ENCODE data around the gene MAN2B2.

Gene MAN2B2

GRCh38 chr4:6586715-6587325 lies 11.8 kb downstream of the MAN2B2 start:
- Mint-ChIP-seq H3K4me1 (no peaks in the 10 kb centered on the region), H3K4me3 (no peak overlapping the region), H3K36me3 (ENCODE audit: low read depth) (peaks cover 22% of the 10 kb centered on the region), H3K27me3 (no peaks in the 10 kb centered on the region), H3K27ac (no peak overlapping the region), H3K9me3 (no peaks in the 10 kb centered on the region)
- ATAC-seq, result no peak
- no peak for DNase-seq

- no peak for DNase-seq
- ATAC-seq, result no peak
- Mint-ChIP-seq H3K4me1 (no peaks in the 10 kb centered on the region), H3K27ac (no peak overlapping the region), H3K36me3 (ENCODE audit: low read depth) (peaks cover 5% of the 10 kb centered on the region), H3K4me3 (no peak overlapping the region), H3K9me3 (no peaks in the 10 kb centered on the region), H3K27me3 (no peaks in the 10 kb centered on the region)
These were observed 14.5 kb downstream of the MAN2B2 start for GRCh38 chr4:6589444-6589843.

DNA sequence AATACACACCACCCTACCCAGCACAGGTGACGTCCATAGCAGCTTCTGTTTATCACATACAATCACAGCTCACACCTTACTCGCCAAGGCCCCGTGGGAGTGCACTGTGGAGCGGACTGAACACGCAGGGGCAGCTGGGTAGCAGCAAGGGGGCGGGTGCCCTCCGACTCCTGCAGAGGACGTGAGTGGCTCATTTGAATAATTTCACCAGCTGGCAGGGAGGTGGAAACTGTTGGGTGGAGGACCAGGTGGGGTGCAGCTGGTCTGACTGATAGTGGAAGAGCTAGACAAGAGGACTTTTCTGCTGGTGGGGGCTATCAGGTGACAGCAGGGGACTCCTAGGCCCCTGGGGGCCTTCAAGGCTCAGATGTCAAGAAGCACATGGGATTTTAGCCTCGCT lies 16.3 kb downstream of the MAN2B2 start:
- Mint-ChIP-seq H3K27me3 (no peaks in the 10 kb centered on the region), H3K4me3 (no peak overlapping the region), H3K9me3 (no peaks in the 10 kb centered on the region), H3K27ac (no peak overlapping the region), H3K36me3 (ENCODE audit: low read depth) (peaks cover 3% of the 10 kb centered on the region), H3K4me1 (no peaks in the 10 kb centered on the region)
- no peak for DNase-seq
- no peak for ATAC-seq

- Mint-ChIP-seq H3K9me3 (no peaks in the 10 kb centered on the region), H3K36me3 (ENCODE audit: low read depth) (peaks cover 3% of the 10 kb centered on the region), H3K4me1 (no peaks in the 10 kb centered on the region), H3K27me3 (no peaks in the 10 kb centered on the region), H3K27ac (no peak overlapping the region), H3K4me3 (no peak overlapping the region)
- DNase-seq (no peak), ATAC-seq (no peak)
These were observed 16.8 kb downstream of the MAN2B2 start for GRCh38 chr4:6591781-6592180.

- H3K36me3 Mint-ChIP-seq (ENCODE audit: low read depth), result peaks cover 3% of the 10 kb centered on the region
- H3K27ac Mint-ChIP-seq, result no peak overlapping the region
- H3K9me3 Mint-ChIP-seq, result no peaks in the 10 kb centered on the region
- ATAC-seq (no peak), DNase-seq (no peak)
- H3K4me3 Mint-ChIP-seq, result no peak overlapping the region
- no peaks in the 10 kb centered on the region for H3K27me3 Mint-ChIP-seq
- H3K4me1 Mint-ChIP-seq, result no peaks in the 10 kb centered on the region
These were observed 18.0 kb downstream of the MAN2B2 start for GRCh38 chr4:6592804-6593563.

GRCh38 chr4:6594341-6594740 lies 19.4 kb downstream of the MAN2B2 start:
- Mint-ChIP-seq H3K27me3 (no peaks in the 10 kb centered on the region), H3K4me3 (no peak overlapping the region), H3K36me3 (ENCODE audit: low read depth) (peaks cover 3% of the 10 kb centered on the region), H3K27ac (no peak overlapping the region), H3K4me1 (no peaks in the 10 kb centered on the region), H3K9me3 (no peaks in the 10 kb centered on the region)
- DNase-seq, result no peak
- ATAC-seq, result no peak

- DNase-seq (no peak), ATAC-seq (no peak)
- H3K4me3 Mint-ChIP-seq, result no peak overlapping the region
- no peaks in the 10 kb centered on the region for H3K9me3 Mint-ChIP-seq
- H3K27me3 Mint-ChIP-seq, result no peaks in the 10 kb centered on the region
- H3K36me3 Mint-ChIP-seq (ENCODE audit: low read depth), result peaks cover 3% of the 10 kb centered on the region
- no peaks in the 10 kb centered on the region for H3K4me1 Mint-ChIP-seq
- no peak overlapping the region for H3K27ac Mint-ChIP-seq
These were observed 19.9 kb downstream of the MAN2B2 start for GRCh38 chr4:6594826-6595355.

DNA sequence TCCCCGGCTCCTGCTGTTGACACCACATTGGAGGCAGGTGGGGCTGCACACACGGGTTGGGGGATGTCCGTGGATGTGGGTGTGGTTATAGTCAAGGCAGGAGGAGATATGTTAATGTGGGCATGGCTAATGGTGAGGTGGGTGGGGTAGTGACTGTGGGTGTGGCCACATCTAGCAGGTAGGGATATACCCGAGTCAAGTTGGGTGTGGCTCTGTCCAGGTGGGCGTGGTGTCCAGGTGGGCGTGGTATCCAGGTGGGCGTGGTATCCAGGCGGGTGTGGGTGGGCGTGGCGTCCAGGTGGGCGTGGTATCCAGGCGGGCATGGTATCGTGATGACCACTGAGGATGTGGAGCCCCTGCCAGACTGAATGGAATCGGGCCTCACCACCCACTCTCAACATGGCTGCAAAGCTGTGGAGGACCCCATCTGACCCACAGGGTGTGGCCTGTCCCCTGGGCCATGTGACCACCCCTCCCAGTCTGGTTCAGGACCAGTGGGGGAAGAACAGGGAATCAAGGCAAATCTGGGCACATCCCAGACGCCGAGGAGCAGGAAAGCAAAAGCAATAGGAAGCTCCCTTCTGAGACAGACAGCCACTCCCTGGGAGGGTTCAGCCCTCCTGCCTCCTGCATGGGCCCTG lies 21.0 kb downstream of the MAN2B2 start:
- Mint-ChIP-seq H3K27me3 (no peaks in the 10 kb centered on the region), H3K9me3 (no peaks in the 10 kb centered on the region), H3K4me1 (no peaks in the 10 kb centered on the region), H3K36me3 (ENCODE audit: low read depth) (peaks cover 5% of the 10 kb centered on the region), H3K27ac (no peak overlapping the region), H3K4me3 (no peak overlapping the region)
- ATAC-seq, result peak; percentile 30
- no peak for DNase-seq

DNA sequence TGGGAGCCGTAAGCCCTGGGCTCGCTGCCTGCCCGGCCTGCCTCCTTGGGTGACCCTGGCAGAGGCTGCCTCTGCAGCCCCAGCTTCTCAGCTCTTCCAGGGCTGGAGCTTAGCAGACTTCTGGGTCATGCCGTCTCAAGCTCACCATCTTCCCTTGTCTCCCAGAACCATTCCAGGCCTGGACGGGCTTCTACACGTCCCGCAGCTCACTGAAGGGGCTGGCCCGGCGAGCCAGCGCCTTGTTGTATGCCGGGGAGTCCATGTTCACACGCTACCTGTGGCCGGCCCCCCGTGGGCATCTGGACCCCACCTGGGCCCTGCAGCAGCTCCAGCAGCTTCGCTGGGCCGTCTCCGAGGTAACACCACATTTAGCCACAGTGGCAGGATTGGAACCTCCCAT lies 22.0 kb downstream of the MAN2B2 start:
- no peak for ATAC-seq
- no peak overlapping the region for H3K4me3 Mint-ChIP-seq
- H3K27ac Mint-ChIP-seq, result no peak overlapping the region
- H3K9me3 Mint-ChIP-seq, result no peaks in the 10 kb centered on the region
- H3K4me1 Mint-ChIP-seq, result no peaks in the 10 kb centered on the region
- no peaks in the 10 kb centered on the region for H3K27me3 Mint-ChIP-seq
- no peak for DNase-seq
- peaks cover 10% of the 10 kb centered on the region for H3K36me3 Mint-ChIP-seq (ENCODE audit: low read depth)

DNA sequence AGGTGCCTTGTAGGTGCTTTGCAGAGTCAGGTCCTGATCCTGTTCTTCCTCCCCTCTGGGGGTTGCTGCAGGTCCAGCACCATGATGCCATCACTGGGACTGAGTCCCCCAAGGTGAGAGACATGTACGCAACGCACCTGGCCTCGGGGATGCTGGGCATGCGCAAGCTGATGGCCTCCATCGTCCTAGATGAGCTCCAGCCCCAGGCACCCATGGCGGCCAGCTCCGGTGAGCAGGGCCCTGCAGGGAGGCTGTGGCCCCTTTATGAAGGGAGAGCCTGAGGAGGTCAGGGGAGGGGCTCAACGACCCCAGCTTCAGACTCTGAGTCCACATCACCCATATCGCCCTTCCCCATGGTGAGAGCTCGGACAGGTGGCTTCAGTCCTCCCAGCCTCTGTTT lies 23.1 kb downstream of the MAN2B2 start:
- DNase-seq, result no peak
- no peaks in the 10 kb centered on the region for H3K4me1 Mint-ChIP-seq
- H3K27me3 Mint-ChIP-seq, result no peaks in the 10 kb centered on the region
- ATAC-seq, result no peak
- no peak overlapping the region for H3K4me3 Mint-ChIP-seq
- no peaks in the 10 kb centered on the region for H3K9me3 Mint-ChIP-seq
- H3K36me3 Mint-ChIP-seq (ENCODE audit: low read depth), result peaks cover 16% of the 10 kb centered on the region
- no peak overlapping the region for H3K27ac Mint-ChIP-seq

GRCh38 chr4:6598641-6599040 lies 23.7 kb downstream of the MAN2B2 start:
- no peaks in the 10 kb centered on the region for H3K9me3 Mint-ChIP-seq
- H3K36me3 Mint-ChIP-seq (ENCODE audit: low read depth), result peaks cover 20% of the 10 kb centered on the region
- ATAC-seq (no peak), DNase-seq (no peak)
- H3K27me3 Mint-ChIP-seq, result no peaks in the 10 kb centered on the region
- no peak overlapping the region for H3K4me3 Mint-ChIP-seq
- no peak overlapping the region for H3K27ac Mint-ChIP-seq
- H3K4me1 Mint-ChIP-seq, result no peaks in the 10 kb centered on the region

DNA sequence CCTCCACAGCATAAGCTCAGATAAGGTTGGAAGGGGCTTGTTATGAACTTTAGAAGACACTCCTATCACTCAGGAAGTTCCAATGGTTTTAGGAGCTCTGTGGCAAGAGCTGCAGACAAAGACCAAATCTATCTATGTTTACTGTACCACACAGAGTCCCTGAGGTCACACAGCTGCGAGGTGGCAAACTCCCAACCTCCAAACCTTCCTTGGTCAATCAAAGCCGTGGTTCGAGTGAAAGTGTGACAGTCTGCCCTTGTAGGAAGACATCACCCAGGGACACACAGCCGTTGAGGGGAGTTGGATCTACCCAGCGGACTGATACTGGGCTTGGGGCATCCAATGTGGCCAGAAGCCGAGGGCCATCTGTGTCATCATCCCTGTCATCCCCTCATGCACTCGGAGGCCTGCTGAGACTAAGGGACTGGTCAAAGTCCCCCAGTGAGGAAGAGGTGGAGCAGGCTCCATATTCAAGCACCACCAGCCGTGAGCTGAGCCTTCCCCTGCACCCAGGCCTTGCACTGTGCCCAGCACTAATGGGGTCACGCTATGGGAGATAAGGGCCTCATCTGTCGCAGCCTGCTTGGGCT lies 26.8 kb downstream of the MAN2B2 start:
- H3K9me3 Mint-ChIP-seq, result peaks cover 4% of the 10 kb centered on the region
- no peaks in the 10 kb centered on the region for H3K4me1 Mint-ChIP-seq
- no peak overlapping the region for H3K4me3 Mint-ChIP-seq
- DNase-seq (no peak), ATAC-seq (no peak)
- peaks cover 39% of the 10 kb centered on the region for H3K36me3 Mint-ChIP-seq (ENCODE audit: low read depth)
- no peaks in the 10 kb centered on the region for H3K27me3 Mint-ChIP-seq
- H3K27ac Mint-ChIP-seq, result no peak overlapping the region

GRCh38 chr4:6602289-6602688 lies 27.3 kb downstream of the MAN2B2 start:
- Mint-ChIP-seq H3K27ac (no peak overlapping the region), H3K36me3 (ENCODE audit: low read depth) (peaks cover 42% of the 10 kb centered on the region), H3K4me1 (no peaks in the 10 kb centered on the region), H3K9me3 (peaks cover 4% of the 10 kb centered on the region), H3K4me3 (no peak overlapping the region), H3K27me3 (no peaks in the 10 kb centered on the region)
- ATAC-seq (no peak), DNase-seq (no peak)

- Mint-ChIP-seq H3K4me1 (peaks cover 3% of the 10 kb centered on the region), H3K4me3 (no peak overlapping the region), H3K9me3 (peaks cover 4% of the 10 kb centered on the region), H3K27ac (no peak overlapping the region), H3K27me3 (no peaks in the 10 kb centered on the region), H3K36me3 (ENCODE audit: low read depth) (peaks cover 49% of the 10 kb centered on the region)
- no peak for DNase-seq
- no peak for ATAC-seq
These were observed 28.1 kb downstream of the MAN2B2 start for GRCh38 chr4:6603128-6603527.

DNA sequence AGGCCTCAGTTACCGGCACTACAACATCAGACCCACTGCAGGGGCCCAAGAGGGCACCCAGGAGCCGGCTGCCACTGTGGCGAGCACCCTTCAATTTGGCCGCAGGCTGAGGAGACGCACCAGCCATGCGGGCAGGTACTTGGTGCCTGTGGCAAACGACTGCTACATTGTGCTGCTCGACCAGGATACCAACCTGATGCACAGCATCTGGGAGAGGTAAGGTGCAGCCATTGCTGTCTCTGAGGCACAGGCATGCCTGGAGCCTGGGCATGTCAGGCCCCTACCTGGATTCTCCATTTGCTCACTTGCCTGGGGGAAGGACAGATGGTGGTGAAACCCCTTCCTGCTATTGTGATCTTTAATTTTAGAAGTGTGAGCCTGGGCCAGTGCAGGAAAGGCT lies 30.1 kb downstream of the MAN2B2 start:
- H3K36me3 Mint-ChIP-seq (ENCODE audit: low read depth), result peaks cover 53% of the 10 kb centered on the region
- peaks cover 4% of the 10 kb centered on the region for H3K9me3 Mint-ChIP-seq
- peaks cover 10% of the 10 kb centered on the region for H3K4me1 Mint-ChIP-seq
- no peaks in the 10 kb centered on the region for H3K27me3 Mint-ChIP-seq
- H3K4me3 Mint-ChIP-seq, result no peak overlapping the region
- no peak overlapping the region for H3K27ac Mint-ChIP-seq
- ATAC-seq, result no peak
- DNase-seq, result no peak
